Prostate gland (tissue), 2 donors: Measurements from ENCODE around the gene C16orf89. TPM values are rescaled to one million over a fixed set of nuclear protein-coding genes. Genes with fewer than 3 reads are reported as not detected.
"Not testable (repeated sequence)": the region's sequence is repeated elsewhere in the genome, so short reads cannot be mapped to it uniquely, and the experiment has no call there.

Source experiments
- DNase-seq: peaks from one replicate; pipeline ENCODE4 v3.0.0-alpha.2; 2019; ENCODE audit warnings: low spot score
- H3K27ac ChIP-seq, 2 donors: fragments of 200-600 bp; sonication (generic); 2 replicates each; pipeline ENCODE4 v1.5.1; 2017 to 2019
- H3K27me3 ChIP-seq: fragments of 200-600 bp; sonication (generic); replicated peaks from 2 replicates; pipeline ENCODE4 v1.5.1; 2019; ENCODE audit not compliant: insufficient read depth
- H3K36me3 ChIP-seq, 2 donors: fragments of 200-600 bp; sonication (generic); 1 replicate in 1 of 2; 2 replicates in 1 of 2; pipeline versions ENCODE4 v1.5.1 to v1.8.1; 2017 to 2019
- H3K4me1 ChIP-seq: fragments of 200-600 bp; sonication (generic); replicated peaks from 2 replicates; pipeline ENCODE4 v1.5.1; 2019
- H3K4me3 ChIP-seq, 2 donors: fragments of 200-600 bp; sonication (generic); 2 replicates each; pipeline ENCODE4 v1.5.1; 2017 to 2019
- H3K9me3 ChIP-seq: fragments of 200-600 bp; sonication (generic); 2 replicates; pipeline ENCODE4 v1.5.1; 2017
- POLR2A ChIP-seq: fragments of 450-650 bp; IDR thresholded peaks from one replicate; pipeline ENCODE4 v1.6.1; 2016; ENCODE audit warnings: antibody characterized with exemption, mild to moderate bottlenecking
- POLR2AphosphoS5 ChIP-seq: sonication (generic); formaldehyde crosslinking; IDR thresholded peaks from one replicate; pipeline ENCODE4 v1.6.1; 2017; ENCODE audit warnings: antibody characterized with exemption
- WGBS: methylation state at CpG from one replicate; pipeline ENCODE4 v1.1.5; 2018; 5-methylcytosine and 5-hydroxymethylcytosine counted together
- intact Hi-C: fragments of 100-400 bp; cut with DNase I; formaldehyde crosslinking; loops from one replicate; pipeline ENCODE4 v1.14.2; 2022
- total RNA-seq, 2 donors: library from RNA; depleted of rRNA; stranded (reverse); fragments of >200 nt; gene quantifications; one replicate each; pipeline ENCODE4 v1.1.0, GENCODE V29; 2016
- TF ChIP-seq, protein P1 (sequence below), 4 experiments: fragments of 200-600 bp in 2 of 4; fragments of 450-650 bp in 2 of 4; sonication (generic) in 2 of 4; IDR thresholded peaks; 1 replicate in 3 of 4; 2 replicates in 1 of 4; pipeline ENCODE4 v1.5.1; 2016 to 2019; ENCODE audit warnings: antibody characterized with exemption in 4 of 4, mild to moderate bottlenecking in 2 of 4, moderate library complexity in 2 of 4

Gene C16orf89
- total RNA-seq, 2 donors from 2014 or later, result 6.6 to 29.4 TPM

DNA sequence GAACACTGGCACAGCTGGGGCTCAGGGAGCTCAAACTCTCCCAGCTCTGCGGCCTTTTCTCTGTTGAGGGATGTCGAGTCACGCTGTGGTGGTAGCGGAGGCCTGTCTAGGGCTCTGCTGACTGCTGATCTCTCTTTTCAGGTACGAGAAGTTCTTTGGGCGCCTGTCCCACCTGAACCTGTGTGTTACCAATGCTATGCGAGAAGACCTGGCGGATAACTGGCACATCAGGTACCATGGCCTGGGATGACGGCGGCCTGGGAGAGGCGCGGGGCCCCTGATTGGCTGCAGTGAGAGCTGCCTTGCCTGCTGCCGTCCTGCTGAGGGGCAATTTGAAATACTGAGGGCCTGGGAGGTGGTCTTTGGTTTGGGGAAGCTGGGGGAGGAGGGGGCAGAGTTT is 11.5 kb upstream of the C16orf89 start:
- intact Hi-C loops, result no loop called here
- no peaks in the 10 kb centered on the region for H3K27me3 ChIP-seq
- no peaks in the 10 kb centered on the region for H3K9me3 ChIP-seq
- TF ChIP-seq POLR2A, result no peak
- TF ChIP-seq, protein P1, sequence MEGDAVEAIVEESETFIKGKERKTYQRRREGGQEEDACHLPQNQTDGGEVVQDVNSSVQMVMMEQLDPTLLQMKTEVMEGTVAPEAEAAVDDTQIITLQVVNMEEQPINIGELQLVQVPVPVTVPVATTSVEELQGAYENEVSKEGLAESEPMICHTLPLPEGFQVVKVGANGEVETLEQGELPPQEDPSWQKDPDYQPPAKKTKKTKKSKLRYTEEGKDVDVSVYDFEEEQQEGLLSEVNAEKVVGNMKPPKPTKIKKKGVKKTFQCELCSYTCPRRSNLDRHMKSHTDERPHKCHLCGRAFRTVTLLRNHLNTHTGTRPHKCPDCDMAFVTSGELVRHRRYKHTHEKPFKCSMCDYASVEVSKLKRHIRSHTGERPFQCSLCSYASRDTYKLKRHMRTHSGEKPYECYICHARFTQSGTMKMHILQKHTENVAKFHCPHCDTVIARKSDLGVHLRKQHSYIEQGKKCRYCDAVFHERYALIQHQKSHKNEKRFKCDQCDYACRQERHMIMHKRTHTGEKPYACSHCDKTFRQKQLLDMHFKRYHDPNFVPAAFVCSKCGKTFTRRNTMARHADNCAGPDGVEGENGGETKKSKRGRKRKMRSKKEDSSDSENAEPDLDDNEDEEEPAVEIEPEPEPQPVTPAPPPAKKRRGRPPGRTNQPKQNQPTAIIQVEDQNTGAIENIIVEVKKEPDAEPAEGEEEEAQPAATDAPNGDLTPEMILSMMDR (IDR thresholded peaks at IDR 0.05), result no peak
- no peak for TF ChIP-seq POLR2AphosphoS5
- WGBS, result 96% methylated on average over 12 of the region's 13 CpGs
- DNase-seq, result no peak
- H3K4me3 ChIP-seq, result no peak overlapping the region
- H3K36me3 ChIP-seq, result no peaks in the 10 kb centered on the region
- H3K27ac ChIP-seq, result no peak overlapping the region
- H3K4me1 ChIP-seq, result no peaks in the 10 kb centered on the region

DNA sequence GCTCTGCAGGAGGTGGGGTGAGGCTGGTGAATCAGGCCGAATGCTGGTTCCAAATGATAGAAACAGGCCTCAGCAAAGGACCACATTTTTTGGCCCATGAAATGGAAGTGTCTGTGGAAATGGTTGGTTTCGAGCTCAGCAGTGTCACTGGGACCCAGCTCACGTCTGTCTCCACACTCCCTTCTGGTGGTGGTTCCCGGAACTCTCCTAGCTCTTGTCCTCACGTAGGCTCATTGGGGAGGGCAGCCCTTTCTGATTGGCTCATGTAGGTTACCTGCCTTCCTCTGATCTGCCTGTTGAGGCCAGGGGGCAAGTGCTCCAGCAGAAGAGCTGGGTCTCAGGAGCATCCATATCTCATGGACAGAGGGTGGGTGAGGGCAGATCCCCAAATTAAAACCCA is 9.9 kb upstream of the C16orf89 start:
- no peaks in the 10 kb centered on the region for H3K9me3 ChIP-seq
- no peaks in the 10 kb centered on the region for H3K36me3 ChIP-seq
- intact Hi-C loops, result no loop called here
- no peak overlapping the region for H3K4me3 ChIP-seq
- no peak for TF ChIP-seq POLR2AphosphoS5
- TF ChIP-seq POLR2A, result no peak
- TF ChIP-seq, protein P1 (IDR thresholded peaks at IDR 0.05), result no peak
- DNase-seq, result no peak
- no peaks in the 10 kb centered on the region for H3K27me3 ChIP-seq
- 73% methylated on average over 5 of the region's 5 CpGs for WGBS
- no peaks in the 10 kb centered on the region for H3K4me1 ChIP-seq
- H3K27ac ChIP-seq, result no peak overlapping the region

DNA sequence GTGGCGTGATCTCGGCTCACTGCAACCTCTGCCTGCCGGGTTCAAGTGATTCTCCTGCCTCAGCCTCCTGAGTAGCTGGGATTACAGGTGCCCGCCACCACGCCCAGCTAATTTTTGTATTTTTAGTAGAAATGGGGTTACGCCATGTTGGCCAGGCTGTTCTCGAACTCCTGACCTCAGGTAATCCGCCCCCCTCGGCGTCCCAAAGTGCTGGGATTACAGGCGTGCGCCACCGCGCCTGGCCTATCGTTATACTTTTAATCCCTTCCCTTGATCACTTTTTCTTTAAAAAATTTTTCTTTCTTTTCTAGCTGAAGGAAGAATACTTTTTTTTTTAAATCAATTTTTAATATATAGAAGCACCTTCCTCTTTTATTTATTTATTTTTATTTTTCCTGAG is 8.0 kb upstream of the C16orf89 start:
- H3K4me1 ChIP-seq, H3K27ac ChIP-seq, H3K36me3 ChIP-seq, H3K9me3 ChIP-seq, intact Hi-C loops, H3K27me3 ChIP-seq, H3K4me3 ChIP-seq, DNase-seq: not testable (repeated sequence)
- WGBS, result 91% methylated on average over 15 of the region's 15 CpGs

DNA sequence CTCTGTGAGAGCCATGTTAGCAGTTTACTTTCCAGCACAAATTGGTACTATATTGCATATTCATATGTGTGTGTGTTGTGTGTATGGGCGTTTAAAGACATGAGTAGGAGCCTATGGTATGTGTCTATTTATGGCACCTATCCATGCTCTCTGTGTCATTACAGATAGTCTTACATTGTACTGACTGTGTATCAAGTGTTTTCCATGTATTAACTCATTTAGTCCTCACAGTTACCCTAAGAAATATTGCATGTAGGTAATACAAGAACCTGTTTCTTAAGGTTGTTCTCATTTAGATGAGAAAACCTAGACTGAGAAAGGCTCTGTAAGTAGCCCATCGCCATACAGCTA is 7.5 kb upstream of the C16orf89 start:
- TF ChIP-seq, protein P1 (IDR thresholded peaks at IDR 0.05), result no peak
- no peak for TF ChIP-seq POLR2AphosphoS5
- no peak for TF ChIP-seq POLR2A
- 82% methylated on average over 2 of the region's 2 CpGs for WGBS
- Histone ChIP-seq H3K36me3 (no peaks in the 10 kb centered on the region), H3K27ac (no peak overlapping the region), H3K9me3 (no peaks in the 10 kb centered on the region), H3K27me3 (no peaks in the 10 kb centered on the region), H3K4me3 (no peak overlapping the region), H3K4me1 (no peaks in the 10 kb centered on the region)
- no peak for DNase-seq
- intact Hi-C loops, result no loop called here

DNA sequence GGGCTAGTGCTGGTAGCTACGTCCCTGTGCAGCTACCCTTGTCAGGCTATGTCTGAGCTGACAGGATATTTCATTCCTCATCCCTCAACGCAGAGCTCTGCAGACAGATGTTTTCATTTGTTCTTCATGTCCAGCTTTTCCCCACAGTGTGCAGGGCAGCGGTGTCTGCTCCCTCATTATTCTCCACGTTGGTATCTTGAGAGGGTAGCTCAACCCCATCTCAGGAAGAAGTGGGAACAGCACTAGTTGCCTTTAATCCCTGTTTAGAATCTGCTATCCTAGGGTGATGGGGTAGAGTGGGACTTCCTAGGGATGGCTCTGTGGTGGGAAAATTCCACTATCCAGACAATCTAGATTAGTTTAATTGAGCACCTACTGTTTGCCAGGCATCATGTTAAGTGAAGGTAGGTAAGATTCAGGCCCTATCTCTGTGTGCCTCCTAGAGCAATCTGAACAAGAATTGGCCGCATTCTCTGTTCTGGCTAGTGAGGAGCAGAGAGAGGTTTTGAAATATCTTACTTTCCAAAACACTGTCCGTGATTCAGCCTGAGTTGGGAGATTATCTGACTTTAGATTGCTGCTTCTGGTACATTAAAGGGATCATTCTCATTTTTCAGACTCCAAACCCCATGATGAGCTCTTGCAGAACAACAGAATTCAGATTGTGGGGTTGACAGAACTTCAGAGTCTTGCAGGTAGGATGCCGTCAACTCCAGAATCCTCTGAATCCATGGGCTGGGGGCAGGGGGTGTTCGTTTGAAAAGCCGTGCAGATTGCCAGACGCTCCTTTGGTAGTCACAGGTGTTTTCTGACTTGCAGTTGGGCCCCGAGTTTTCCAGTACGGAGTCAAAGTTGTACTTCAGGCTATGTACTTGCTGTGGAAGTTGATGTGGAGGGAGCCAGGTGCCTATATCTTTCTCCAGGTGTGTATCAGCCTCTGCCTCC is 6.8 kb upstream of the C16orf89 start:
- H3K27ac ChIP-seq, result peak overlapping the region; percentile 60 to 70
- no peak for TF ChIP-seq POLR2AphosphoS5
- TF ChIP-seq, protein P1 (IDR thresholded peaks at IDR 0.05), result no peak
- no peak for TF ChIP-seq POLR2A
- no peak for DNase-seq
- H3K36me3 ChIP-seq, result no peaks in the 10 kb centered on the region
- H3K27me3 ChIP-seq, result no peaks in the 10 kb centered on the region
- 60% methylated on average over 12 of the region's 12 CpGs for WGBS
- H3K4me1 ChIP-seq, result no peaks in the 10 kb centered on the region
- H3K9me3 ChIP-seq, result no peaks in the 10 kb centered on the region
- H3K4me3 ChIP-seq, result peak overlapping the region; percentile 68 to 85
- intact Hi-C loops, result no loop called here
